PFSK-1 (cell line): ENCODE data around the gene AR.

Experiments used
- POLR2AphosphoS5 ChIP-seq: IDR thresholded peaks from 2 replicates; pipeline ENCODE4 v1.6.1; 2012; ENCODE audit warnings: low read depth, mild to moderate bottlenecking, control low read depth, low read length, moderate library complexity
- SIN3A ChIP-seq: IDR thresholded peaks from 2 replicates; pipeline ENCODE4 v1.6.1; 2012; ENCODE audit warnings: mild to moderate bottlenecking, low read length, moderate library complexity, borderline replicate concordance; ENCODE audit not compliant: insufficient read depth
- TAF1 ChIP-seq: IDR thresholded peaks from 2 replicates; pipeline ENCODE4 v1.6.1; 2012; ENCODE audit warnings: low read length, control low read depth, borderline replicate concordance; ENCODE audit not compliant: insufficient read depth

DNA sequence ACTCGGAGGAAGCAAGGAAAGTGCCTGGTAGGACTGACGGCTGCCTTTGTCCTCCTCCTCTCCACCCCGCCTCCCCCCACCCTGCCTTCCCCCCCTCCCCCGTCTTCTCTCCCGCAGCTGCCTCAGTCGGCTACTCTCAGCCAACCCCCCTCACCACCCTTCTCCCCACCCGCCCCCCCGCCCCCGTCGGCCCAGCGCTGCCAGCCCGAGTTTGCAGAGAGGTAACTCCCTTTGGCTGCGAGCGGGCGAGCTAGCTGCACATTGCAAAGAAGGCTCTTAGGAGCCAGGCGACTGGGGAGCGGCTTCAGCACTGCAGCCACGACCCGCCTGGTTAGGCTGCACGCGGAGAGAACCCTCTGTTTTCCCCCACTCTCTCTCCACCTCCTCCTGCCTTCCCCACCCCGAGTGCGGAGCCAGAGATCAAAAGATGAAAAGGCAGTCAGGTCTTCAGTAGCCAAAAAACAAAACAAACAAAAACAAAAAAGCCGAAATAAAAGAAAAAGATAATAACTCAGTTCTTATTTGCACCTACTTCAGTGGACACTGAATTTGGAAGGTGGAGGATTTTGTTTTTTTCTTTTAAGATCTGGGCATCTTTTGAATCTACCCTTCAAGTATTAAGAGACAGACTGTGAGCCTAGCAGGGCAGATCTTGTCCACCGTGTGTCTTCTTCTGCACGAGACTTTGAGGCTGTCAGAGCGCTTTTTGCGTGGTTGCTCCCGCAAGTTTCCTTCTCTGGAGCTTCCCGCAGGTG, 637 bp downstream of the AR start:
- TF ChIP-seq SIN3A (no peak), POLR2AphosphoS5 (no peak), TAF1 (no peak)
